Liver (tissue), 9 donors: ENCODE measurements around the gene SESTD1. TPM values are rescaled to one million over a fixed set of nuclear protein-coding genes. Genes with fewer than 3 reads are reported as not detected.
"Not testable (repeated sequence)": the region's sequence is repeated elsewhere in the genome, so short reads cannot be mapped to it uniquely, and the experiment has no call there.

Source experiments
- DNase-seq: peaks from one replicate; pipeline ENCODE4 v3.0.0-alpha.2; 2017; ENCODE audit warnings: low spot score
- H3K27ac ChIP-seq, 2 donors: one replicate each; pipeline ENCODE4 v1.7.0; 2013; ENCODE audit warnings: inconsistent platforms in 2 of 2, low read length in 2 of 2, control low read depth in 1 of 2, low read depth in 1 of 2, mild to moderate bottlenecking in 1 of 2
- H3K27me3 ChIP-seq, 4 donors: one replicate each; pipeline versions ENCODE4 v1.6.1 to v1.7.0; 2013; ENCODE audit warnings: low read length in 3 of 4, inconsistent platforms in 1 of 4, mild to moderate bottlenecking in 1 of 4, moderate library complexity in 1 of 4; ENCODE audit not compliant: control insufficient read depth in 4 of 4, insufficient read depth in 4 of 4
- H3K36me3 ChIP-seq, 4 donors: one replicate each; pipeline versions ENCODE4 v1.6.1 to v1.7.0; 2013; ENCODE audit warnings: low read length in 3 of 4, mild to moderate bottlenecking in 3 of 4, low read depth in 1 of 4, moderate library complexity in 1 of 4; ENCODE audit not compliant: control insufficient read depth in 4 of 4, insufficient read depth in 3 of 4
- H3K4me1 ChIP-seq, 4 donors: one replicate each; pipeline versions ENCODE4 v1.6.1 to v1.7.0; 2013; ENCODE audit warnings: low read length in 3 of 4, mild to moderate bottlenecking in 3 of 4, moderate library complexity in 1 of 4; ENCODE audit not compliant: control insufficient read depth in 4 of 4, insufficient read depth in 4 of 4
- H3K4me3 ChIP-seq, 3 donors: one replicate each; pipeline versions ENCODE4 v1.6.1 to v1.7.0; 2013; ENCODE audit warnings: low read length in 3 of 3, control low read depth in 1 of 3, low read depth in 1 of 3, mild to moderate bottlenecking in 1 of 3
- H3K9ac ChIP-seq, 2 donors: one replicate each; pipeline ENCODE4 v1.7.0; 2013; ENCODE audit warnings: low read length in 2 of 2, mild to moderate bottlenecking in 2 of 2, moderate library complexity in 2 of 2, control low read depth in 1 of 2, low read depth in 1 of 2
- H3K9me3 ChIP-seq, 4 donors: one replicate each; pipeline versions ENCODE4 v1.6.1 to v1.7.0; 2013; ENCODE audit warnings: low read length in 3 of 4; ENCODE audit not compliant: control insufficient read depth in 4 of 4
- FOXA1 ChIP-seq: IDR thresholded peaks from 2 replicates; pipeline ENCODE4 v1.6.1; 2016; ENCODE audit warnings: antibody characterized with exemption
- FOXA2 ChIP-seq: IDR thresholded peaks from 2 replicates; pipeline ENCODE4 v1.6.1; 2016; ENCODE audit warnings: antibody characterized with exemption
- GABPA ChIP-seq, 2 donors: IDR thresholded peaks in 1 of 2; conservative IDR thresholded peaks in 1 of 2; 2 replicates each; pipeline ENCODE4 v1.6.1; 2016; ENCODE audit warnings: antibody characterized with exemption in 2 of 2, mild to moderate bottlenecking in 1 of 2, moderate library complexity in 1 of 2
- HNF4G ChIP-seq: IDR thresholded peaks from 2 replicates; pipeline ENCODE4 v1.6.1; 2016; ENCODE audit warnings: antibody characterized with exemption
- SP1 ChIP-seq: IDR thresholded peaks from 2 replicates; pipeline ENCODE4 v1.6.1; 2018; ENCODE audit warnings: antibody characterized with exemption, mild to moderate bottlenecking
- TAF1 ChIP-seq: conservative IDR thresholded peaks from 2 replicates; pipeline ENCODE4 v1.6.1; 2016; ENCODE audit warnings: antibody characterized with exemption, mild to moderate bottlenecking
- YY1 ChIP-seq: IDR thresholded peaks from 2 replicates; pipeline ENCODE4 v1.6.1; 2016; ENCODE audit warnings: antibody characterized with exemption, mild to moderate bottlenecking
- WGBS: extraction: QIAGEN DNeasy Blood & Tissue Kit; methylation state at CpG from one replicate; pipeline ENCODE4 v1.1.7; 2013; 5-methylcytosine and 5-hydroxymethylcytosine counted together
- polyA plus RNA-seq, 2 donors: library from polyadenylated mRNA; stranded (reverse) in 1 of 2; unstranded in 1 of 2; fragments of 200-250 nt in 1 of 2; fragments of >200 nt in 1 of 2; fragmentation: Nextera tagmentation in 1 of 2; extraction: Ambion mirVana in 1 of 2; gene quantifications; one replicate each; pipeline versions ENCODE4 v1.2.1 to v1.2.3, GENCODE V29; 2013 to 2015
- total RNA-seq, 2 donors: library from RNA; depleted of rRNA; stranded (reverse); fragments of >200 nt; gene quantifications; one replicate each; pipeline ENCODE4 v1.2.3, GENCODE V29; 2014
- TF ChIP-seq, protein P1 (sequence below): IDR thresholded peaks from 2 replicates; pipeline ENCODE4 v1.6.1; 2016; ENCODE audit warnings: antibody characterized with exemption
- TF ChIP-seq, protein P2 (sequence below): IDR thresholded peaks from 2 replicates; pipeline ENCODE4 v1.6.1; 2016; ENCODE audit warnings: antibody characterized with exemption, mild to moderate bottlenecking
- TF ChIP-seq, protein P3 (sequence below): IDR thresholded peaks from 2 replicates; pipeline ENCODE4 v1.6.1; 2016; ENCODE audit warnings: antibody characterized with exemption
- donor health status: healthy.
- donor health status: healthy.
- donor health status: healthy.
- donor health status: healthy.
- donor health status: healthy.

The SESTD1 gene
- total and polyA plus RNA-seq, 4 donors: 6.3 to 10.1 (median 7.4) TPM

DNA sequence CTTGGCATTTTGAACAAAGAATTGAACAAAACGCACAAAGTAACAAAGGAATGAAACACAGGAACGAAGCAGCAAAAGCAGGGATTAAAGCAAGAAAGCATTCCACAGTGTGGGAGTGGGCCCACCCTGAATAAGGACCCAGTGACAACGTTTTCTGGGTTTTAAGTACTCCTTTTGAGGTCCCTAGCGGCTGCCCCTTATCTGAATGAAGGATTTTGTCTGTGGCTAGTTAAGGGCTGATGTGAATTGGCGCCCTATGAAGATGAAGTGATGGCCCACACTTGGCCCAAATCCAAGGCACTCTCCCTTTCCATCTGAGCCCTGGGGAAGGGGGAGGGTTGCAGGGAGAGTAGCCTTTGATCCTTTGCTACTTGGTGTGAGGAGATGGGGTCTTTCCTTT, 206.9 kb downstream of the SESTD1 start:
- WGBS: 88% methylated on average over 5 of the region's 5 CpGs

DNA sequence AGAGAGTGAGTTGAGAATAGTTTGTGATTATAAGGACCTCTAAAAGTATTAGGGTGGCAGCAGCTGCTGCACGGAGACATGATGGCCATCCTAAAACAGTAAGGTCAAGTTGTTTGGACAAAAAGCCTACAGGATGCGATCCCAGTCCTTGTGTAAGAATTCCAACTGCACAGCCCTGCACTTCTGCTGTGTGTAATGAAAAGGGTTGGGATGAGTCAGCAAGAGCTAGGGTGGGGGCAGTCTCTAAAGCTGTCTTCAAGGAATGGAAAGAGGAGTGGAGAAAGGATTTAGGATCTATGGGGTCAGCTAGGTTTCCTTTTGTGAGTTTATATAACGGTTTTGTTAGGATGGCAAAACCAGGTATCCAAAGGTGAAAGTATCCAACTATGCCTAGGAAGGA, 211.1 kb downstream of the SESTD1 start:
- not testable (repeated sequence) for H3K9ac ChIP-seq, H3K9me3 ChIP-seq
- WGBS: 91% methylated on average over 3 of the region's 3 CpGs

More for the DNA sequence above, 206.9 kb downstream of the SESTD1 start:
- H3K27me3 ChIP-seq: no peaks in the 10 kb centered on the region
- no peak for DNase-seq
- H3K4me1 ChIP-seq: no peaks in the 10 kb centered on the region
- H3K9me3 ChIP-seq: no peaks in the 10 kb centered on the region
- TF ChIP-seq GABPA (IDR thresholded peaks at IDR 0.05 in 1 of 2, conservative IDR thresholded peaks at IDR 0.05 in 1 of 2): no peak
- TF ChIP-seq SP1: no peak
- TF ChIP-seq HNF4G: no peak
- TF ChIP-seq, protein P1, sequence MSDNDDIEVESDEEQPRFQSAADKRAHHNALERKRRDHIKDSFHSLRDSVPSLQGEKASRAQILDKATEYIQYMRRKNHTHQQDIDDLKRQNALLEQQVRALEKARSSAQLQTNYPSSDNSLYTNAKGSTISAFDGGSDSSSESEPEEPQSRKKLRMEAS: no peak
- TF ChIP-seq FOXA1: no peak
- TF ChIP-seq, protein P2, sequence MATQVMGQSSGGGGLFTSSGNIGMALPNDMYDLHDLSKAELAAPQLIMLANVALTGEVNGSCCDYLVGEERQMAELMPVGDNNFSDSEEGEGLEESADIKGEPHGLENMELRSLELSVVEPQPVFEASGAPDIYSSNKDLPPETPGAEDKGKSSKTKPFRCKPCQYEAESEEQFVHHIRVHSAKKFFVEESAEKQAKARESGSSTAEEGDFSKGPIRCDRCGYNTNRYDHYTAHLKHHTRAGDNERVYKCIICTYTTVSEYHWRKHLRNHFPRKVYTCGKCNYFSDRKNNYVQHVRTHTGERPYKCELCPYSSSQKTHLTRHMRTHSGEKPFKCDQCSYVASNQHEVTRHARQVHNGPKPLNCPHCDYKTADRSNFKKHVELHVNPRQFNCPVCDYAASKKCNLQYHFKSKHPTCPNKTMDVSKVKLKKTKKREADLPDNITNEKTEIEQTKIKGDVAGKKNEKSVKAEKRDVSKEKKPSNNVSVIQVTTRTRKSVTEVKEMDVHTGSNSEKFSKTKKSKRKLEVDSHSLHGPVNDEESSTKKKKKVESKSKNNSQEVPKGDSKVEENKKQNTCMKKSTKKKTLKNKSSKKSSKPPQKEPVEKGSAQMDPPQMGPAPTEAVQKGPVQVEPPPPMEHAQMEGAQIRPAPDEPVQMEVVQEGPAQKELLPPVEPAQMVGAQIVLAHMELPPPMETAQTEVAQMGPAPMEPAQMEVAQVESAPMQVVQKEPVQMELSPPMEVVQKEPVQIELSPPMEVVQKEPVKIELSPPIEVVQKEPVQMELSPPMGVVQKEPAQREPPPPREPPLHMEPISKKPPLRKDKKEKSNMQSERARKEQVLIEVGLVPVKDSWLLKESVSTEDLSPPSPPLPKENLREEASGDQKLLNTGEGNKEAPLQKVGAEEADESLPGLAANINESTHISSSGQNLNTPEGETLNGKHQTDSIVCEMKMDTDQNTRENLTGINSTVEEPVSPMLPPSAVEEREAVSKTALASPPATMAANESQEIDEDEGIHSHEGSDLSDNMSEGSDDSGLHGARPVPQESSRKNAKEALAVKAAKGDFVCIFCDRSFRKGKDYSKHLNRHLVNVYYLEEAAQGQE: no peak
- no peak for TF ChIP-seq YY1
- no peak for TF ChIP-seq TAF1
- TF ChIP-seq FOXA2: no peak
- TF ChIP-seq, protein P3, sequence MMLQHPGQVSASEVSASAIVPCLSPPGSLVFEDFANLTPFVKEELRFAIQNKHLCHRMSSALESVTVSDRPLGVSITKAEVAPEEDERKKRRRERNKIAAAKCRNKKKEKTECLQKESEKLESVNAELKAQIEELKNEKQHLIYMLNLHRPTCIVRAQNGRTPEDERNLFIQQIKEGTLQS: no peak
- no peaks in the 10 kb centered on the region for H3K36me3 ChIP-seq
- no peak overlapping the region for H3K4me3 ChIP-seq
- no peak overlapping the region for H3K27ac ChIP-seq
- H3K9ac ChIP-seq: no peak overlapping the region

More for the DNA sequence above, 211.1 kb downstream of the SESTD1 start:
- not testable (repeated sequence) for H3K4me1 ChIP-seq, H3K4me3 ChIP-seq, DNase-seq, H3K27me3 ChIP-seq, H3K36me3 ChIP-seq, H3K27ac ChIP-seq

Other genes starting within 250 kb of the SESTD1 start
- gene CCDC141, start 214.7 kb downstream of the SESTD1 start, total RNA-seq: 1 to 10 TPM in 1 of 2 donors, under 1 TPM in 1; 0.37 to 1.0 TPM
- under 1 TPM; 0.05 to 0.40 TPM for gene CCDC141, start 214.7 kb downstream of the SESTD1 start, polyA plus RNA-seq